ENCODE results near the gene MMEL1. TPM values are rescaled to one million over a fixed set of nuclear protein-coding genes. Genes with fewer than 3 reads are reported as not detected.

Gene MMEL1
- total RNA-seq, 1 experiment from 2014 or later: 0.46 TPM

- no peaks in the 10 kb centered on the region for H3K36me3 ChIP-seq (ENCODE audit: control insufficient read depth, insufficient read depth, low read length)
- no peaks in the 10 kb centered on the region for H3K9me3 ChIP-seq (ENCODE audit: control insufficient read depth, insufficient read depth, low read depth, low read length)
- DNase-seq (ENCODE audit: low read depth, low spot score) (no peak), ATAC-seq (no peak)
- BruUV-seq (replicated peaks): no TSS peak
- in situ Hi-C loops (cut with HindIII; ENCODE audit: low pct_unique_long_range_greater_than_20kb, low sequenced_read_pairs): no loop called here
- POLR2A ChIA-PET: no interaction called here
- peaks cover 15% of the 10 kb centered on the region for H3K4me1 ChIP-seq (ENCODE audit: control insufficient read depth, insufficient read depth, low read length)
- no peak for TF ChIP-seq TCF7L2 (IDR thresholded peaks at IDR 0.05; ENCODE audit: low read depth, low read length)
- TF ChIP-seq REST (IDR thresholded peaks at IDR 0.05; ENCODE audit: insufficient read depth in 1 of 2, low read depth in 2 of 2, low read length in 1 of 2): no peak
- no peak for TF ChIP-seq POLR2AphosphoS5 (IDR thresholded peaks at IDR 0.05; ENCODE audit: low read depth, low read length)
- TF ChIP-seq CTCF (IDR thresholded peaks at IDR 0.05): no peak
- TF ChIP-seq SIN3A (IDR thresholded peaks at IDR 0.05; ENCODE audit: borderline replicate concordance, insufficient read depth, low read depth, low read length): no peak
- intact Hi-C loops (cut with micrococcal nuclease; ENCODE audit: unreplicated experiment): no loop called here
- CTCF ChIA-PET: no interaction called here
- no peak overlapping the region for H3K4me3 ChIP-seq (ENCODE audit: low read depth in 2 of 2, low read length in 2 of 2)
- no peaks in the 10 kb centered on the region for H3K27me3 ChIP-seq (ENCODE audit: control insufficient read depth, insufficient read depth, low read length)
- H3K27ac ChIP-seq (ENCODE audit: low read length): no peak overlapping the region
Observed at GRCh38 chr1:2558861-2559260, 74.0 kb downstream of the MMEL1 start.

GRCh38 chr1:2558420-2558819 lies 74.4 kb downstream of the MMEL1 start:
- ATAC-seq (no peak), DNase-seq (ENCODE audit: low read depth, low spot score) (no peak)
- CTCF ChIA-PET: no interaction called here
- Histone ChIP-seq H3K4me3 (ENCODE audit: low read depth in 2 of 2, low read length in 2 of 2) (no peak overlapping the region), H3K36me3 (ENCODE audit: control insufficient read depth, insufficient read depth, low read length) (no peaks in the 10 kb centered on the region), H3K27me3 (ENCODE audit: control insufficient read depth, insufficient read depth, low read length) (no peaks in the 10 kb centered on the region), H3K9me3 (ENCODE audit: control insufficient read depth, insufficient read depth, low read depth, low read length) (no peaks in the 10 kb centered on the region), H3K27ac (ENCODE audit: low read length) (no peak overlapping the region), H3K4me1 (ENCODE audit: control insufficient read depth, insufficient read depth, low read length) (peaks cover 15% of the 10 kb centered on the region)
- no TSS peak for BruUV-seq (replicated peaks)
- POLR2A ChIA-PET: no interaction called here
- in situ Hi-C loops (cut with HindIII; ENCODE audit: low pct_unique_long_range_greater_than_20kb, low sequenced_read_pairs) (no loop called here), intact Hi-C loops (cut with micrococcal nuclease; ENCODE audit: unreplicated experiment) (no loop called here)
- TF ChIP-seq REST (IDR thresholded peaks at IDR 0.05; ENCODE audit: insufficient read depth in 1 of 2, low read depth in 2 of 2, low read length in 1 of 2) (no peak), POLR2AphosphoS5 (IDR thresholded peaks at IDR 0.05; ENCODE audit: low read depth, low read length) (no peak), TCF7L2 (IDR thresholded peaks at IDR 0.05; ENCODE audit: low read depth, low read length) (no peak), SIN3A (IDR thresholded peaks at IDR 0.05; ENCODE audit: borderline replicate concordance, insufficient read depth, low read depth, low read length) (no peak), CTCF (IDR thresholded peaks at IDR 0.05) (no peak)

Data from Panc1 (cell line).